Stimulated activated CD4-positive, alpha-beta T cell treated with anti-CD3 and anti-CD28 coated beads, Interleukin-4, amount 100 ng/mL, for 24 hours (primary cell): Measurements from ENCODE around the gene SPATC1L.
"Not testable (repeated sequence)": the region's sequence is repeated elsewhere in the genome, so short reads cannot be mapped to it uniquely, and the experiment has no call there.

Experiments used
- DNase-seq: peaks from one replicate; pipeline ENCODE4 v3.0.0-alpha.2; 2020

Gene SPATC1L

GRCh38 chr21:46214478-46215340 is 30.4 kb upstream of the SPATC1L start:
- no peak for DNase-seq

- no peak for DNase-seq
These were observed 29.5 kb upstream of the SPATC1L start for GRCh38 chr21:46213620-46214286.

- DNase-seq, result no peak
These were observed 28.6 kb upstream of the SPATC1L start for GRCh38 chr21:46212721-46213484.

- DNase-seq, result no peak
These were observed 27.8 kb upstream of the SPATC1L start for GRCh38 chr21:46211786-46212720.

GRCh38 chr21:46211376-46211775 is 27.1 kb upstream of the SPATC1L start:
- no peak for DNase-seq

GRCh38 chr21:46210378-46211136 is 26.3 kb upstream of the SPATC1L start:
- no peak for DNase-seq

- DNase-seq, result no peak
These were observed 24.8 kb upstream of the SPATC1L start for GRCh38 chr21:46208761-46209721.

- DNase-seq, result no peak
These were observed 23.8 kb upstream of the SPATC1L start for GRCh38 chr21:46207920-46208591.

- no peak for DNase-seq
These were observed 23.0 kb upstream of the SPATC1L start for GRCh38 chr21:46207006-46207919.

GRCh38 chr21:46206163-46207005 is 22.1 kb upstream of the SPATC1L start:
- DNase-seq, result no peak

- DNase-seq, result no peak
These were observed 21.5 kb upstream of the SPATC1L start for GRCh38 chr21:46205766-46206162.

GRCh38 chr21:46205166-46205565 is 20.9 kb upstream of the SPATC1L start:
- DNase-seq, result no peak

- DNase-seq, result no peak
These were observed 18.9 kb upstream of the SPATC1L start for GRCh38 chr21:46203203-46203600.

GRCh38 chr21:46202592-46203202 is 18.4 kb upstream of the SPATC1L start:
- DNase-seq, result no peak

GRCh38 chr21:46200877-46201803 is 16.9 kb upstream of the SPATC1L start:
- not testable (repeated sequence) for DNase-seq
